ENCODE results near the gene EYS. TPM values are rescaled to one million over a fixed set of nuclear protein-coding genes. Genes with fewer than 3 reads are reported as not detected.
"Not testable (repeated sequence)": the region's sequence is repeated elsewhere in the genome, so short reads cannot be mapped to it uniquely, and the experiment has no call there.

Gene EYS
- total RNA-seq, 1 donor from 2014 or later = 2.1 TPM

- no peak overlapping the region for H3K4me3 ChIP-seq (ENCODE audit: low read length in 3 of 3)
- H3K9ac ChIP-seq (ENCODE audit: low read depth in 1 of 3, low read length in 3 of 3) = no peak overlapping the region
- no peak overlapping the region for H3K27ac ChIP-seq (ENCODE audit: low read depth, low read length)
- no peaks in the 10 kb centered on the region for H3K27me3 ChIP-seq (ENCODE audit: control insufficient read depth in 3 of 3, insufficient read depth in 3 of 3, low read length in 3 of 3)
- peaks cover 3 to 7% (median 4%) of the 10 kb centered on the region in 3 donors for H3K4me1 ChIP-seq (ENCODE audit: control insufficient read depth in 3 of 3, insufficient read depth in 3 of 3, low read length in 3 of 3)
- no peaks in the 10 kb centered on the region for H3K9me3 ChIP-seq (ENCODE audit: control insufficient read depth in 3 of 3, low read length in 3 of 3)
- H3K36me3 ChIP-seq (ENCODE audit: control insufficient read depth in 3 of 3, insufficient read depth in 3 of 3, low read length in 3 of 3) = no peaks in the 10 kb centered on the region
These were observed 1902.6 kb downstream of the EYS start for GRCh38 chr6:63804381-63804956.

GRCh38 chr6:63803371-63803770, 1903.7 kb downstream of the EYS start:
- H3K4me3 ChIP-seq (ENCODE audit: low read length in 3 of 3) = no peak overlapping the region

GRCh38 chr6:63802606-63803206, 1904.3 kb downstream of the EYS start:
- Histone ChIP-seq H3K4me3 (ENCODE audit: low read length in 3 of 3) (no peak overlapping the region), H3K36me3 (ENCODE audit: control insufficient read depth in 3 of 3, insufficient read depth in 3 of 3, low read length in 3 of 3) (no peaks in the 10 kb centered on the region), H3K9ac (ENCODE audit: low read depth in 1 of 3, low read length in 3 of 3) (no peak overlapping the region), H3K9me3 (ENCODE audit: control insufficient read depth in 3 of 3, low read length in 3 of 3) (no peaks in the 10 kb centered on the region), H3K27ac (ENCODE audit: low read depth, low read length) (no peak overlapping the region), H3K4me1 (ENCODE audit: control insufficient read depth in 3 of 3, insufficient read depth in 3 of 3, low read length in 3 of 3) (peaks cover 3 to 7% (median 4%) of the 10 kb centered on the region in 3 donors), H3K27me3 (ENCODE audit: control insufficient read depth in 3 of 3, insufficient read depth in 3 of 3, low read length in 3 of 3) (no peaks in the 10 kb centered on the region)

More at GRCh38 chr6:63803371-63803770, 1903.7 kb downstream of the EYS start:
- Histone ChIP-seq H3K27ac (ENCODE audit: low read depth, low read length) (no peak overlapping the region), H3K9me3 (ENCODE audit: control insufficient read depth in 3 of 3, low read length in 3 of 3) (no peaks in the 10 kb centered on the region), H3K27me3 (ENCODE audit: control insufficient read depth in 3 of 3, insufficient read depth in 3 of 3, low read length in 3 of 3) (no peaks in the 10 kb centered on the region), H3K4me1 (ENCODE audit: control insufficient read depth in 3 of 3, insufficient read depth in 3 of 3, low read length in 3 of 3) (peaks cover 3 to 7% (median 4%) of the 10 kb centered on the region in 3 donors), H3K9ac (ENCODE audit: low read depth in 1 of 3, low read length in 3 of 3) (no peak overlapping the region), H3K36me3 (ENCODE audit: control insufficient read depth in 3 of 3, insufficient read depth in 3 of 3, low read length in 3 of 3) (no peaks in the 10 kb centered on the region)

- H3K4me1 ChIP-seq (ENCODE audit: control insufficient read depth in 3 of 3, insufficient read depth in 3 of 3, low read length in 3 of 3); H3K9ac ChIP-seq (ENCODE audit: low read depth in 1 of 3, low read length in 3 of 3); H3K4me3 ChIP-seq (ENCODE audit: low read length in 3 of 3); H3K9me3 ChIP-seq (ENCODE audit: control insufficient read depth in 3 of 3, low read length in 3 of 3); H3K27me3 ChIP-seq (ENCODE audit: control insufficient read depth in 3 of 3, insufficient read depth in 3 of 3, low read length in 3 of 3); H3K27ac ChIP-seq (ENCODE audit: low read depth, low read length); H3K36me3 ChIP-seq (ENCODE audit: control insufficient read depth in 3 of 3, insufficient read depth in 3 of 3, low read length in 3 of 3): not testable (repeated sequence)
These were observed 1906.6 kb downstream of the EYS start for GRCh38 chr6:63800386-63800785.

GRCh38 chr6:63799813-63800212, 1907.2 kb downstream of the EYS start:
- Histone ChIP-seq H3K27ac (ENCODE audit: low read depth, low read length) (no peak overlapping the region), H3K27me3 (ENCODE audit: control insufficient read depth in 3 of 3, insufficient read depth in 3 of 3, low read length in 3 of 3) (no peaks in the 10 kb centered on the region), H3K4me3 (ENCODE audit: low read length in 3 of 3) (no peak overlapping the region), H3K4me1 (ENCODE audit: control insufficient read depth in 3 of 3, insufficient read depth in 3 of 3, low read length in 3 of 3) (no peaks in the 10 kb centered on the region), H3K36me3 (ENCODE audit: control insufficient read depth in 3 of 3, insufficient read depth in 3 of 3, low read length in 3 of 3) (no peaks in the 10 kb centered on the region), H3K9me3 (ENCODE audit: control insufficient read depth in 3 of 3, low read length in 3 of 3) (no peaks in the 10 kb centered on the region), H3K9ac (ENCODE audit: low read depth in 1 of 3, low read length in 3 of 3) (no peak overlapping the region)

GRCh38 chr6:63799313-63799712, 1907.7 kb downstream of the EYS start:
- Histone ChIP-seq H3K36me3 (ENCODE audit: control insufficient read depth in 3 of 3, insufficient read depth in 3 of 3, low read length in 3 of 3) (no peaks in the 10 kb centered on the region), H3K4me1 (ENCODE audit: control insufficient read depth in 3 of 3, insufficient read depth in 3 of 3, low read length in 3 of 3) (no peaks in the 10 kb centered on the region), H3K9me3 (ENCODE audit: control insufficient read depth in 3 of 3, low read length in 3 of 3) (no peaks in the 10 kb centered on the region), H3K9ac (ENCODE audit: low read depth in 1 of 3, low read length in 3 of 3) (no peak overlapping the region), H3K4me3 (ENCODE audit: low read length in 3 of 3) (no peak overlapping the region), H3K27ac (ENCODE audit: low read depth, low read length) (no peak overlapping the region), H3K27me3 (ENCODE audit: control insufficient read depth in 3 of 3, insufficient read depth in 3 of 3, low read length in 3 of 3) (no peaks in the 10 kb centered on the region)

- Histone ChIP-seq H3K4me3 (ENCODE audit: low read length in 3 of 3) (no peak overlapping the region), H3K36me3 (ENCODE audit: control insufficient read depth in 3 of 3, insufficient read depth in 3 of 3, low read length in 3 of 3) (no peaks in the 10 kb centered on the region), H3K27ac (ENCODE audit: low read depth, low read length) (no peak overlapping the region), H3K9ac (ENCODE audit: low read depth in 1 of 3, low read length in 3 of 3) (no peak overlapping the region), H3K4me1 (ENCODE audit: control insufficient read depth in 3 of 3, insufficient read depth in 3 of 3, low read length in 3 of 3) (no peaks in the 10 kb centered on the region), H3K27me3 (ENCODE audit: control insufficient read depth in 3 of 3, insufficient read depth in 3 of 3, low read length in 3 of 3) (no peaks in the 10 kb centered on the region), H3K9me3 (ENCODE audit: control insufficient read depth in 3 of 3, low read length in 3 of 3) (no peaks in the 10 kb centered on the region)
These were observed 1908.6 kb downstream of the EYS start for GRCh38 chr6:63798378-63798777.

GRCh38 chr6:63797721-63798120, 1909.3 kb downstream of the EYS start:
- H3K36me3 ChIP-seq (ENCODE audit: control insufficient read depth in 3 of 3, insufficient read depth in 3 of 3, low read length in 3 of 3) = no peaks in the 10 kb centered on the region
- no peak overlapping the region for H3K4me3 ChIP-seq (ENCODE audit: low read length in 3 of 3)
- H3K9ac ChIP-seq (ENCODE audit: low read depth in 1 of 3, low read length in 3 of 3) = no peak overlapping the region
- no peak overlapping the region for H3K27ac ChIP-seq (ENCODE audit: low read depth, low read length)
- no peaks in the 10 kb centered on the region for H3K9me3 ChIP-seq (ENCODE audit: control insufficient read depth in 3 of 3, low read length in 3 of 3)
- no peaks in the 10 kb centered on the region for H3K27me3 ChIP-seq (ENCODE audit: control insufficient read depth in 3 of 3, insufficient read depth in 3 of 3, low read length in 3 of 3)
- H3K4me1 ChIP-seq (ENCODE audit: control insufficient read depth in 3 of 3, insufficient read depth in 3 of 3, low read length in 3 of 3) = no peaks in the 10 kb centered on the region

- Histone ChIP-seq H3K9ac (ENCODE audit: low read depth in 1 of 3, low read length in 3 of 3) (no peak overlapping the region), H3K27ac (ENCODE audit: low read depth, low read length) (no peak overlapping the region), H3K4me3 (ENCODE audit: low read length in 3 of 3) (no peak overlapping the region), H3K27me3 (ENCODE audit: control insufficient read depth in 3 of 3, insufficient read depth in 3 of 3, low read length in 3 of 3) (no peaks in the 10 kb centered on the region), H3K9me3 (ENCODE audit: control insufficient read depth in 3 of 3, low read length in 3 of 3) (no peaks in the 10 kb centered on the region), H3K4me1 (ENCODE audit: control insufficient read depth in 3 of 3, insufficient read depth in 3 of 3, low read length in 3 of 3) (no peaks in the 10 kb centered on the region), H3K36me3 (ENCODE audit: control insufficient read depth in 3 of 3, insufficient read depth in 3 of 3, low read length in 3 of 3) (no peaks in the 10 kb centered on the region)
These were observed 1911.2 kb downstream of the EYS start for GRCh38 chr6:63795826-63796225.

GRCh38 chr6:63795006-63795405, 1912.0 kb downstream of the EYS start:
- H3K27me3 ChIP-seq (ENCODE audit: control insufficient read depth in 3 of 3, insufficient read depth in 3 of 3, low read length in 3 of 3) = no peaks in the 10 kb centered on the region
- H3K36me3 ChIP-seq (ENCODE audit: control insufficient read depth in 3 of 3, insufficient read depth in 3 of 3, low read length in 3 of 3) = no peaks in the 10 kb centered on the region
- no peak overlapping the region for H3K9ac ChIP-seq (ENCODE audit: low read depth in 1 of 3, low read length in 3 of 3)
- no peak overlapping the region for H3K4me3 ChIP-seq (ENCODE audit: low read length in 3 of 3)
- no peaks in the 10 kb centered on the region for H3K4me1 ChIP-seq (ENCODE audit: control insufficient read depth in 3 of 3, insufficient read depth in 3 of 3, low read length in 3 of 3)
- H3K27ac ChIP-seq (ENCODE audit: low read depth, low read length) = no peak overlapping the region
- H3K9me3 ChIP-seq (ENCODE audit: control insufficient read depth in 3 of 3, low read length in 3 of 3) = no peaks in the 10 kb centered on the region

All from skeletal muscle tissue (tissue), 4 donors.